Stimulated activated CD8-positive, alpha-beta memory T cell treated with anti-CD3 and anti-CD28 coated beads, Interleukin-7, amount 100 ng/mL, for 1 hour (primary cell): ENCODE measurements around the gene GJA9.

Experiments
- DNase-seq, 2 donors: peaks; one replicate each; pipeline ENCODE4 v3.0.0-alpha.2; 2020; ENCODE audit warnings: low read depth in 2 of 2

GJA9 gene

GRCh38 chr1:38831731-38832369, 49.5 kb downstream of the GJA9 start:
- DNase-seq = no peak

GRCh38 chr1:38829368-38829767, 52.0 kb downstream of the GJA9 start:
- no peak for DNase-seq

- no peak for DNase-seq
These were observed 54.1 kb downstream of the GJA9 start for GRCh38 chr1:38827318-38827717.

GRCh38 chr1:38826886-38827285, 54.5 kb downstream of the GJA9 start:
- DNase-seq = no peak

- DNase-seq = no peak
These were observed 55.1 kb downstream of the GJA9 start for GRCh38 chr1:38826262-38826661.
